Upper lobe of left lung (tissue), 6 donors: ENCODE data around the gene MFAP4. TPM values are rescaled to one million over a fixed set of nuclear protein-coding genes. Genes with fewer than 3 reads are reported as not detected.
A peak's percentile ranks its signal among the peaks of the same experiment; 100 is the strongest.

Source experiments
- ATAC-seq, 2 donors: fragments of 200-7000 bp; cut with Tn5 transposase; one replicate each; pipeline ENCODE4 v1.9.1; 2022; ENCODE audit warnings: mild to moderate bottlenecking in 2 of 2, moderate library complexity in 2 of 2; ENCODE audit not compliant: low FRiP score in 2 of 2
- DNase-seq, 2 donors: peaks; one replicate each; pipeline ENCODE4 v3.0.0-alpha.2; 2019 to 2020
- H3K27ac ChIP-seq, 4 donors: fragments of 200-600 bp; sonication (generic); one replicate each; pipeline ENCODE4 v1.5.1; 2016 to 2019
- H3K27me3 ChIP-seq, 4 donors: fragments of 200-600 bp; sonication (generic); one replicate each; pipeline ENCODE4 v1.5.1; 2017 to 2019
- H3K36me3 ChIP-seq, 4 donors: fragments of 200-600 bp; sonication (generic); one replicate each; pipeline ENCODE4 v1.5.1; 2016 to 2019
- H3K4me1 ChIP-seq, 4 donors: fragments of 200-600 bp; sonication (generic); one replicate each; pipeline ENCODE4 v1.5.1; 2018 to 2019
- H3K4me3 ChIP-seq, 4 donors: fragments of 200-600 bp; sonication (generic); one replicate each; pipeline ENCODE4 v1.5.1; 2017 to 2019; ENCODE audit warnings: mild to moderate bottlenecking in 2 of 4, moderate library complexity in 1 of 4
- H3K9me3 ChIP-seq, 4 donors: fragments of 200-600 bp; sonication (generic); one replicate each; pipeline ENCODE4 v1.5.1; 2018 to 2019
- CTCF ChIP-seq, 6 experiments: fragments of 450-650 bp in 4 of 6; fragments of 200-600 bp in 2 of 6; sonication (generic) in 2 of 6; IDR thresholded peaks; one replicate each; pipeline ENCODE4 v1.5.1; 2016 to 2019; ENCODE audit warnings: antibody characterized with exemption in 6 of 6
- EP300 ChIP-seq, 4 donors: sonication (generic); formaldehyde crosslinking; IDR thresholded peaks; one replicate each; pipeline ENCODE4 v1.5.1; 2017; ENCODE audit warnings: antibody characterized with exemption in 4 of 4, control low read depth in 2 of 4
- POLR2A ChIP-seq, 4 donors: fragments of 450-650 bp; IDR thresholded peaks; one replicate each; pipeline ENCODE4 v1.5.1; 2016 to 2017; ENCODE audit warnings: antibody characterized with exemption in 4 of 4, mild to moderate bottlenecking in 2 of 4
- POLR2AphosphoS5 ChIP-seq, 2 donors: sonication (generic); formaldehyde crosslinking; IDR thresholded peaks; one replicate each; pipeline ENCODE4 v1.5.1; 2017; ENCODE audit warnings: antibody characterized with exemption in 2 of 2
- WGBS, 2 donors: methylation state at CpG; one replicate each; pipeline ENCODE4 v1.1.5; 2017 to 2018; 5-methylcytosine and 5-hydroxymethylcytosine counted together
- total RNA-seq, 6 donors: library from RNA; depleted of rRNA in 4 of 6; stranded (reverse); fragments of >200 nt in 4 of 6; gene quantifications; one replicate each; pipeline versions ENCODE4 v1.1.0 to v1.2.1, GENCODE V29; 2016 to 2021
- donor health status: DM: no; HTN: no; CAD: no; lungs with moderate emphysema.
- donor health status: DM: no; HTN: yes; CAD: no; lungs with severe emphysema.

The MFAP4 gene
- 100 to 1,000 TPM in 4 of 6 donors, 10 to 100 TPM in 2; 24.1 to 280 (median 175) TPM for total RNA-seq

GRCh38 chr17:19386974-19387920, at the start of gene MFAP4:
TSS of gene MFAP4 (minus strand) at chr17:19387190. CDS start at chr17:19387155, 35 bp downstream.
- H3K36me3 ChIP-seq, result peaks cover 10 to 35% (median 23%) of the 10 kb centered on the region in 4 donors
- H3K4me3 ChIP-seq, result peak within 1 kb of the TSS in 3 of 4 donors; percentile 2 to 19 (median 19)
- DNase-seq (peak in 1 of 2 donors; percentile 87), ATAC-seq (peak; percentile 50 to 79)
- 24 to 32% methylated on average over 4 to 14 of the region's 22 CpGs for WGBS, 2 donors
- no peak for TF ChIP-seq CTCF (IDR thresholded peaks at IDR 0.05)
- peak in 1 of 2 donors; percentile 3 for TF ChIP-seq POLR2AphosphoS5 (IDR thresholded peaks at IDR 0.05)
- peak in 2 of 4 donors; percentile 32 to 60 for TF ChIP-seq EP300 (IDR thresholded peaks at IDR 0.05)
- no peaks in the 10 kb centered on the region for H3K27me3 ChIP-seq
- H3K27ac ChIP-seq, result peak within 1 kb of the TSS; percentile 74 to 87 (median 78)
- no peaks in the 10 kb centered on the region for H3K9me3 ChIP-seq
- H3K4me1 ChIP-seq, result peaks cover 49 to 57% (median 50%) of the 10 kb centered on the region in 4 donors

GRCh38 chr17:19433727-19434340, 46.8 kb upstream of the MFAP4 start:
- Histone ChIP-seq H3K27ac (no peak overlapping the region), H3K4me1 (no peaks in the 10 kb centered on the region), H3K27me3 (no peaks in the 10 kb centered on the region), H3K36me3 (no peaks in the 10 kb centered on the region), H3K9me3 (no peaks in the 10 kb centered on the region), H3K4me3 (no peak overlapping the region)
- ATAC-seq (no peak), DNase-seq (no peak)
- no peak for TF ChIP-seq POLR2A (IDR thresholded peaks at IDR 0.05)
- no peak for TF ChIP-seq CTCF (IDR thresholded peaks at IDR 0.05)
- no peak for TF ChIP-seq POLR2AphosphoS5 (IDR thresholded peaks at IDR 0.05)
- no peak for TF ChIP-seq EP300 (IDR thresholded peaks at IDR 0.05)
- 94 to 98% methylated on average over 2 of the region's 2 CpGs for WGBS, 2 donors

- 81 to 84% methylated on average over 5 of the region's 5 CpGs for WGBS, 2 donors
- Histone ChIP-seq H3K36me3 (no peaks in the 10 kb centered on the region), H3K9me3 (no peaks in the 10 kb centered on the region), H3K27ac (no peak overlapping the region), H3K4me1 (no peaks in the 10 kb centered on the region), H3K27me3 (no peaks in the 10 kb centered on the region), H3K4me3 (no peak overlapping the region)
- TF ChIP-seq POLR2A (IDR thresholded peaks at IDR 0.05) (no peak), CTCF (IDR thresholded peaks at IDR 0.05) (no peak), POLR2AphosphoS5 (IDR thresholded peaks at IDR 0.05) (no peak), EP300 (IDR thresholded peaks at IDR 0.05) (no peak)
- no peak for ATAC-seq
- no peak for DNase-seq
Measured at GRCh38 chr17:19433255-19433654, 46.3 kb upstream of the MFAP4 start.

GRCh38 chr17:19431691-19432090, 44.7 kb upstream of the MFAP4 start:
- ATAC-seq (no peak), DNase-seq (no peak)
- H3K4me1 ChIP-seq, result no peaks in the 10 kb centered on the region
- no peak for TF ChIP-seq POLR2AphosphoS5 (IDR thresholded peaks at IDR 0.05)
- TF ChIP-seq POLR2A (IDR thresholded peaks at IDR 0.05), result no peak
- TF ChIP-seq CTCF (IDR thresholded peaks at IDR 0.05), result no peak
- no peak for TF ChIP-seq EP300 (IDR thresholded peaks at IDR 0.05)
- no peak overlapping the region for H3K27ac ChIP-seq
- H3K9me3 ChIP-seq, result no peaks in the 10 kb centered on the region
- H3K27me3 ChIP-seq, result no peaks in the 10 kb centered on the region
- no peak overlapping the region for H3K4me3 ChIP-seq
- 67 to 84% methylated on average over 3 of the region's 3 CpGs for WGBS, 2 donors
- no peaks in the 10 kb centered on the region for H3K36me3 ChIP-seq
